HEK293T (cell line): Measurements from ENCODE around the gene UGGT2.

Experiments
- FOXK2 ChIP-seq: fragments of 450-650 bp; IDR thresholded peaks from 2 replicates; pipeline ENCODE4 v1.6.1; 2016; ENCODE audit warnings: mild to moderate bottlenecking
- FOXM1 ChIP-seq: fragments of 450-650 bp; IDR thresholded peaks from 2 replicates; pipeline ENCODE4 v1.6.1; 2017; ENCODE audit warnings: mild to moderate bottlenecking, borderline replicate concordance
- SP1 ChIP-seq: fragments of 450-650 bp; IDR thresholded peaks from 2 replicates; pipeline ENCODE4 v1.6.1; 2017
- TARDBP ChIP-seq: fragments of 450-650 bp; IDR thresholded peaks from 2 replicates; pipeline ENCODE4 v1.6.1; 2016
- ZNF384 ChIP-seq: fragments of 450-650 bp; IDR thresholded peaks from 2 replicates; pipeline ENCODE4 v1.6.1; 2016
- TF ChIP-seq, protein P1 (sequence below): fragments of 450-650 bp; IDR thresholded peaks from 2 replicates; pipeline ENCODE4 v1.6.1; 2016

DNA sequence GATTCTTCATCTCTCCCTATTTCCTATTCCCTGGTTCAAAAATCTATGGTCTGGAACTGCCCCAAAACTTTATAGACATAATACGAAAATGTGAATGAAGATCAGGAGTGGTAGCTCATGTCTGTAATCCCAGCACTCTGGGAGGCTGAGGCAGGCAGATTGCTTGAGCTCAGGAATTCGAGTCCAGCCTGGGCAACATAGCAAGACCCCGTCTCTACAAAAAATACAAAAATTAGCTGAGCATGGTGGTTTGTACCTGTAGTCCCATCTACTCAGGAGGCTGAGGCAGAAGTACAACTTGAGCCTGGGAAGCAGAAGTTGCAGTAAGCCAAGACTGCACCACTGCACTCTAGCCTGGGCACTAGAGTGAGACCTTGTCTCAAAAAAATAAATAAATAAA lies 35.1 kb downstream of the UGGT2 start:
- TF ChIP-seq TARDBP: no peak
- no peak for TF ChIP-seq ZNF384
- TF ChIP-seq FOXM1: no peak
- no peak for TF ChIP-seq SP1
- TF ChIP-seq, protein P1, sequence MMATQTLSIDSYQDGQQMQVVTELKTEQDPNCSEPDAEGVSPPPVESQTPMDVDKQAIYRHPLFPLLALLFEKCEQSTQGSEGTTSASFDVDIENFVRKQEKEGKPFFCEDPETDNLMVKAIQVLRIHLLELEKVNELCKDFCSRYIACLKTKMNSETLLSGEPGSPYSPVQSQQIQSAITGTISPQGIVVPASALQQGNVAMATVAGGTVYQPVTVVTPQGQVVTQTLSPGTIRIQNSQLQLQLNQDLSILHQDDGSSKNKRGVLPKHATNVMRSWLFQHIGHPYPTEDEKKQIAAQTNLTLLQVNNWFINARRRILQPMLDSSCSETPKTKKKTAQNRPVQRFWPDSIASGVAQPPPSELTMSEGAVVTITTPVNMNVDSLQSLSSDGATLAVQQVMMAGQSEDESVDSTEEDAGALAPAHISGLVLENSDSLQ: no peak
- TF ChIP-seq FOXK2: no peak
